Breast epithelium (tissue), 3 donors: ENCODE data around the gene HSPA2.

Source experiments
- POLR2A ChIP-seq: fragments of 450-650 bp; IDR thresholded peaks from one replicate; pipeline ENCODE4 v1.6.1; 2016; ENCODE audit warnings: antibody characterized with exemption, mild to moderate bottlenecking, moderate library complexity
- POLR2AphosphoS5 ChIP-seq, 3 donors: sonication (generic); formaldehyde crosslinking; IDR thresholded peaks; one replicate each; pipeline ENCODE4 v1.6.1; 2017; ENCODE audit warnings: antibody characterized with exemption in 3 of 3
- TF ChIP-seq, protein P1 (sequence below), 3 donors: fragments of 450-650 bp; IDR thresholded peaks; one replicate each; pipeline ENCODE4 v1.5.1; 2016 to 2017; ENCODE audit warnings: antibody characterized with exemption in 3 of 3, mild to moderate bottlenecking in 3 of 3, moderate library complexity in 3 of 3

DNA sequence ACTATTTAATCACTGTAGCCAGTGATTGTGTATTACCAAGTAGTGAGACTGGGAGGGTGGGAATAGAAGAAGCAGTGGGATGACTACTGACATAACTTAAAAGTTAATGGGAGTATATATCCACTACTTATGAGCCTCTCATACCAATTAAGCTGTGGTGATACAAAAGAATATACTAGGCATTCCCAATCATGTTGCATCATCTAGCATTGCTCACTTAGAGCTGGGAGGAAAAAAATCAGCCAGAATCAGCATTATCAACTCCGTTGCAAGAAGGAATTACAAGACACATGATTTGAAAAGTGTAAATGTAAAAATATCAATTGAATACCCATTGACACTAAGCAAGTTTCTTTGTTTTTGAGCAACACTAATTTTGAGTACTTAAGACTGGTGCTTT lies 8.5 kb downstream of the HSPA2 start:
- TF ChIP-seq, protein P1, sequence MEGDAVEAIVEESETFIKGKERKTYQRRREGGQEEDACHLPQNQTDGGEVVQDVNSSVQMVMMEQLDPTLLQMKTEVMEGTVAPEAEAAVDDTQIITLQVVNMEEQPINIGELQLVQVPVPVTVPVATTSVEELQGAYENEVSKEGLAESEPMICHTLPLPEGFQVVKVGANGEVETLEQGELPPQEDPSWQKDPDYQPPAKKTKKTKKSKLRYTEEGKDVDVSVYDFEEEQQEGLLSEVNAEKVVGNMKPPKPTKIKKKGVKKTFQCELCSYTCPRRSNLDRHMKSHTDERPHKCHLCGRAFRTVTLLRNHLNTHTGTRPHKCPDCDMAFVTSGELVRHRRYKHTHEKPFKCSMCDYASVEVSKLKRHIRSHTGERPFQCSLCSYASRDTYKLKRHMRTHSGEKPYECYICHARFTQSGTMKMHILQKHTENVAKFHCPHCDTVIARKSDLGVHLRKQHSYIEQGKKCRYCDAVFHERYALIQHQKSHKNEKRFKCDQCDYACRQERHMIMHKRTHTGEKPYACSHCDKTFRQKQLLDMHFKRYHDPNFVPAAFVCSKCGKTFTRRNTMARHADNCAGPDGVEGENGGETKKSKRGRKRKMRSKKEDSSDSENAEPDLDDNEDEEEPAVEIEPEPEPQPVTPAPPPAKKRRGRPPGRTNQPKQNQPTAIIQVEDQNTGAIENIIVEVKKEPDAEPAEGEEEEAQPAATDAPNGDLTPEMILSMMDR (IDR thresholded peaks at IDR 0.05): no peak
- no peak for TF ChIP-seq POLR2A
- no peak for TF ChIP-seq POLR2AphosphoS5 (IDR thresholded peaks at IDR 0.05)
